PC-9 (cell line): ENCODE results near the gene RALGPS1.

Experiments used
- CTCF ChIP-seq: fragments of 200-600 bp; sonication (generic); conservative IDR thresholded peaks from 2 replicates; pipeline ENCODE4 v1.6.1; 2017; ENCODE audit warnings: mixed run types, antibody characterized with exemption, mild to moderate bottlenecking, moderate library complexity
- EZH2 ChIP-seq: fragments of 200-600 bp; sonication (generic); IDR thresholded peaks from 2 replicates; pipeline ENCODE4 v1.8.0; 2017; ENCODE audit warnings: antibody characterized with exemption, low read depth

- TF ChIP-seq CTCF = no peak
- no peak for TF ChIP-seq EZH2
Measured at GRCh38 chr9:127142931-127143464, 228.4 kb downstream of the RALGPS1 start.
